ENCODE results near the gene KISS1R.

Gene KISS1R

DNA sequence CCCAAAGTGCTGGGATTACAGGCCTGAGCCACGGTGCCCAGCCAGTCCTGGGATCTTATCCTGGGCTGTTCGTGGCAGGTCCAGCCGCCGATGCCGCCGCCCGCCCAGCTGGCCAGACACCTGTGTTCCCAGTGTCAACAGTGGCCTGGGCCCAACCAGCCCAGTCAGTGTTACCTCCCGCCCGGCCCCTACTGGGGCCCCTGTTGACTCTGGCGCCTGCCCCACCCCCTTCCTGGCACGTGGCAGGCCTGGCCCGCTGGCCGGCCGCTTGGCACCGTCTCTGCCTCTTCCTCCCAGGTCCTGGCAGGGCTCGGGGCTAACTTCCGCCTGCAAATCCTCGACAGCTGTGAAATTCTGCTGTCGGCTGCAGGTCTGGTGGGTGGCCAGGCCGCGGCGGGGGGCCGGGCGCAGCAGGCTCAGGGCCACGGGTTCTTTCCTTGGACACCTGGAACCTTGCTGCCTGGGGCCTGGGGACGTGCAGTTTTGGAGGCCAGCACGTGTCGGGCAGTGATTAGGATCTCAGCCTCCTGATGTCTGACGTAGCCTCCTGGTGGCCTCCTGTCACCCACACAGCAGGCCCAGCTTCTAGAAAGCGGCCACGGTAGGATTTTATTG lies 17.8 kb downstream of the KISS1R start:
- FAIRE-seq (no peak), DNase-seq (ENCODE audit: low spot score) (no peak)

DNA sequence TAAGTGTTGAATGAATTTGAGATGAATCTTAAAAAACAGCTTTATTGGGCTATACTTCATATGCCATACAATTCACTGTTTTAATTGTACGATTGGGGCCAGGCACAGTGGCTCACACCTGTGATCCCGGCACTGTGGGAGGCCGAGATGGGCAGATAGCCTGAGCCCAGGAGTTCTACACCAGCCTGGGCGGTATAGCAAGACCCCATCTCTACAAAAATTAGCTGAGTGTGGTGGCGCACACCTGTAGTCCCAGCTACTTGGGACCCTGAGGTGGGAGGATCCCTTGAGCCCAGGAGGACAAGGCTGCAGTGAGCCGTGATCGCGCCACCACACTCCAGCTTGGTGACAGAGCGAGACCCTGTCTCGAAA lies 19.0 kb downstream of the KISS1R start:
- FAIRE-seq, result no peak
- no peak for DNase-seq (ENCODE audit: low spot score)

DNA sequence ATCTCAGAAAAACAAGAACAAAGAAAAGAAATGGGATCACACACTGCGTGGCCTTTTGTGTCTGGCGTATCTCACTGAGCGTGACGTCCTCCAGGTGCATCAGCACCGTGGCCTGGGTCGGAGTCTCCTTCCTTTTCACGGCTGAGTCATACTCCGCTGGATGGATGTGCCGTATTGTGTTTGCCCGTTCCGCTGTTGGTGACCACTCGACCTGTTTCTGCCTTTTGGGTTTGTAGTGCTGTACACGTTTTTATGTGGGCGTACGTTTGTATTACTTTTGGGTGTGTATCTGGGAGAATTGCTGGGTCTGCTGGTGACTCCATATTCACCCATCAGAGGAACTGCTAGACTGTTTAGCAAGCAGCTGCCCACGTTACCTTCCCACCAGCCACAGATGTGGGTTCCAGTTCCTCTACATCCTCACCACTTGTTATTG lies 20.1 kb downstream of the KISS1R start:
- FAIRE-seq (no peak), DNase-seq (ENCODE audit: low spot score) (no peak)

DNA sequence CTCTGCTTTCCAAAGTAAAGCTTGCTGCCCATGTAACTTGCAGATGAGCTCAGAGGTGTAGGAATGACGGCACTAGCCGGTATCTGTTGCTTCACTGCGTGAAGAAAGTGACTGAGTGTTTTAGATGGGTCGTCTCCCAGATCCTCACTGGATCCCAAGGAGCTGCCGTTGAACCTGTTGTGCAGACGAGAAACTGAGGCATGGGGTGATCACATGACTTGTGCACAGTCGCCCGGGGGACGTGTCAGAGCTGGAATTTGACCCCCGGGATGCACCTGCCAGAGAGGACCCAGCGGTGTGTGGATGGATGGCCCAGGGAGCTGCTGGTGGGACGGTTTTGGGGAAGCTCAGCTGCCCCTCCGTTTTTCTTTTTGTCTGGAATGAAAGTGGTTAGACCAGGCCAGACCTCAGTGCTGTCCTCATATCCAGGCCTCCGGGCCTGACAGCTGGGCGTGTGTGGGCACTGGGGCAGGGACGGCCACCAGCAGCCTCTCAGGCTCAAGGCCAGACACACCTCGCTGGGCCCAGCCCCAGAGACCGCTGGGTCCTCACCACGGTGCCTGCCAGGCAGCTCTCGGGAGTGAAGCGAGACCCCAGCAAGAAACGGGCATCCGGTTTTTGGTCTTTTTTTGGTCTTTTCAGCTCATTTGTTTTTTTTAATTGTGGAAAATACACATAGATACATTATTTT lies 21.2 kb downstream of the KISS1R start:
- FAIRE-seq (no peak), DNase-seq (ENCODE audit: low spot score) (no peak)

DNA sequence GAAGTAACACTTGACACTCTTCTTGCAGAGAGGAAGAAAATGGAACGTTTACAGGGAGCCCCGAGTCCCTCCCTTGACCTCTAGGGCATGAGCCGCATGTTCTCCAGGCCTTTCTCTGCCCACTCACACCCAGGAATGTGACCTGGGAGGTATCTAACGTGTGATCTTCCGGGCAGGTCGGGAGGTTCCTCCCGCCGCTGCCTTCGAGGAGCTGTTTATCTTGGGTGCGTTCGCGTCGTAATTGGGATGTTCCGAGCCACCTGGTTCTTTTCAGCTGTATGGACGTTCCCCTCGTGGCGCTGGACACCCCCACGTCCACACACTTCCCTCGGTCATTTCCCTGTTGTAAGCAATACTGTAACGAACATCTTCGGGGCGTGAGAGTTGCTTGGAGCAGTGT lies 22.3 kb downstream of the KISS1R start:
- FAIRE-seq (no peak), DNase-seq (ENCODE audit: low spot score) (no peak)

DNA sequence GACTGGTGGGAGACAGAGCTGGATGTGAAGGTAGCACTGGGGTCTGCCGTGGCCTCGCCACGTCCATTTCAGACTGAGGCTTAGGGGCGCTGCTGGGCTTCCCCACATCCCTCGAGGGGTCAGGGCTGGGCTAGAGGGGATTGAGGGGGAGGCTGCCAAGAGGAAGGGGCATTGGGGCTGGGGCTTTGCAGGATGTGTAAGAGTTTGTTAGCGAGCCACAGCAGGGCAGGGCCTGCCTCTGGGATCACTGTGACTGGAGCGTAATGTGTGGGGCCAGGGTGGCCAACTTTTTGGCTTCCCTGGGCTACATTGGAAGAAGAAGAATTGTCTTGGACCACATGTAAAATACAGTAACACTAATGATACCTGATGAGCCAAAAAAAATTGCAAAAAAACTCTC lies 22.8 kb downstream of the KISS1R start:
- DNase-seq (ENCODE audit: low spot score) (no peak), FAIRE-seq (no peak)

DNA sequence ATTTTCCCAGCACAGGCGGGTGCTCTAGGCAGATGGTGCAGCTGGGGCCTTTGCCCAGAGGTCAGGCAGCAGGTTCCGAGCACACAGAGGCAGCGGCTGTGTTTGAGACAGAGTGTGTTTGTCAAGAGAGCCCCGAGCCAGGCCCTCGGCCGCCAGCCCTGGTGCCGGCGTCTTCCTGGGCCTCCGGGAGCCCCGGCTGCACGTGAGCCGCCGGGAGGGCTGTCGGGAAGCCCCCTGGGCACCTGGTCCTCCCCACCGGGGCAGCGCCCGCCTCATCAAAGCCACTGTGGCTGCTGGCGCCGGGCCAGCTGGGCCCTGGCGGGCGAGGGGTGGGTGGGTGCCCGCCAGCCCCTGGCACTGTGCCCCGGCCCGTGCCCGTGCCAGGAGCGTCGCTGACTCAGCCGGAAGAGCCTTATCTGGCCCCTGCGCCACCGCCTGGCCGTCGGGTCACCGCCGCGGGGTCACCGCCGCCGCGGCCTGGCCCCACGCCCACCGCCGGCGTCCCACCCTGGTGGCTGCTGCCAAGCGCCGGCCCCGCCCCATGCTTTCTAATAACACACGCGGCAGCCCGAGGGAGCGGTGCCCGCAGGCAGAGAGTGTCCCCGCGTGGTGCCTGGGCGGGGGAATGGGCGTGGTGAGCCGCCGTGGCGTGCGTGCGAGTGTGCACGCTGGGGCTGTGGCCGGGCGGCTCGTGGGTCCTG lies 23.6 kb downstream of the KISS1R start:
- peak; percentile 80 for DNase-seq (ENCODE audit: low spot score)
- no peak for FAIRE-seq

DNA sequence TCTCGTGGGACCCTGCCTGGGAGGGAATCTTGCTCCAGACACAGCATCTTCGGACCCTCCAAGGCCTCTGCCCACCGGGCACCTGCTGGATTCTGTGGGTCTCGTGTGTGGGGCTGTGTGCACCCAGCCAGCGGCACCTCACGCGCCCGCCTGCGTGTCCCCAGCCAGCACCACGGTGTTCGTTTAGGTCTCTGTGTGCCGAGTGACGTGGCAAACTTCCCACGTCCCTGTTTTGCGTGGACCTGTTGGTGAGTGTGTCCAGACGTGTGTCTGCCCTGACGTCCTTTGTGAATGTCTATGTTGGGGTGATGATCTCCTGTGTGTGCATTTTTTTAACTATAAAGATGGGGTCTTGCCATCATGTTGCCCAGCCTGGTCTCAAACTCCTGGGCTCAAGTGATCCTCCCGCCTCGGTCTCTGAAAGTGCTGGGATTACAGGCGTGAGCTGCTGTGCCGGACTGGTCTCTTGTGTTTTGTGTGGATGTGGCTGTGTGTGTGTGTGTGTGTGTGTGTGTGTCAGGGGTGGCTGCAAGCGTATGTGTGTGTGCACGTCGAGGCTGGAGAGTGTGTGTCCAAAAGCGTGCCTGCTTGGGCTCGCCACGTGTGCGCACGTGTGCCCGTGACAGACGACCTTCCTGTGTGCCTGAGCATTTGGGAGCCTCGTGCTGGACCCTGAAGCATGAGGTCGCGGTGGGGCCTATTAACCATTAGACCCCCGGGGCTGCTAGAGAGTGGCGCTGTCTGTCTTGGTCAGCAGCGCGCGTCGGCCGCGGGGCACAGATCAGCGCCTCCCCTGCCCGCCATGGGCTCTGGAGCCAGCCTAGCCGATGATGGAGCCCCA lies 24.4 kb downstream of the KISS1R start:
- DNase-seq (ENCODE audit: low spot score) (no peak), FAIRE-seq (no peak)

DNA sequence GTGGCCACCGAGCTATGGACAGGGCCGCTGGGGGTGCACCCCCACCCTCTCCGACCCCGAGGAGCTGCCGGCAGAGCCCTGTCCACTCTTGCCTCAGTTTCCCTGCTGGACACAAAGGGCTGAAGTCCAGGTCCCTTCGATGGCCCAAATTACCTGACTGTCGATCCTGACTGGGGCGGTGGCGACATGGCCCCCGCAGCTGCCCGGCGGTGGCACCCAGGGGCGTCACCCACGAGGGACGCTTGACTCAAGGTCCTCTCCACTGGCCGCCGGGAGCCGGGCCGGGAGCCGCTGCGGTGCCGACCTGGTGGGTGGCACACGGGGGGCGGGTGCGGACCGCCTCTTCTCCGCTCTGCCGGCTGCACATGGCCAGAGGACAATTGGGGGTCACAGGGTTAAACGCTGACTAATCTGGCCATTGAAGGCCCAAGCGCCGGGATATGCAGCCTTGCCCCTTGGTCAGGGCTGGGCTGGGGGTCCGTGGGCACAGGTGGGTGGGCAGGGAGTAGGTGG lies 25.1 kb downstream of the KISS1R start:
- no peak for DNase-seq (ENCODE audit: low spot score)
- FAIRE-seq, result no peak

DNA sequence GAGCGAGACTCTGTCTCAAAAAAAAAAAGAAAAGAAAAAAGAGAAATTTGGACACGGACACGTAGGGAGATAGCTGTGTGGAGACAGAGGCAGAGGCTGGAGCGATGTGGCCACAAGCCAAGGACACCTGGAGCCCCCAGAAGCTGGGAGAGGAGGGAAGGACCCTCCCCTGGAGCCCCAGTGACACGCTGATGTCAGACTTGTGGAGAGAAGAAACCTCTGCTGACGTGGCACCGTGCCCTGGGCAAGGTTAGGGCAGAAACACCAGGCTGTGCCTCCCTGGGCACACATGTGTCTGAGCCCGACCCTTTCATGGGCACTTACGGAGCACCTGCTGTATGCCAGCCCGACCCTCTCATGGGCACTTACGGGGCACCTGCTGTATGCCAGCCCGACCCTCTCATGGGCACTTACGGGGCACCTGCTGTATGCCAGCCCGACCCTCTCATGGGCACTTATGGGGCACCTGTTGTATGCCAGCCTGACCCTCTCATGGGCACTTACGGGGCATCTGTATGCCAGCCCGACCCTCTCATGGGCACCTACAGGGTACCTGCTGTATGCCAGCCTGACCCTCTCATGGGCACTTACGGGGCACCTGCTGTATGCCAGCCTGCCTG lies 26.5 kb downstream of the KISS1R start:
- no peak for FAIRE-seq
- DNase-seq (ENCODE audit: low spot score), result no peak

DNA sequence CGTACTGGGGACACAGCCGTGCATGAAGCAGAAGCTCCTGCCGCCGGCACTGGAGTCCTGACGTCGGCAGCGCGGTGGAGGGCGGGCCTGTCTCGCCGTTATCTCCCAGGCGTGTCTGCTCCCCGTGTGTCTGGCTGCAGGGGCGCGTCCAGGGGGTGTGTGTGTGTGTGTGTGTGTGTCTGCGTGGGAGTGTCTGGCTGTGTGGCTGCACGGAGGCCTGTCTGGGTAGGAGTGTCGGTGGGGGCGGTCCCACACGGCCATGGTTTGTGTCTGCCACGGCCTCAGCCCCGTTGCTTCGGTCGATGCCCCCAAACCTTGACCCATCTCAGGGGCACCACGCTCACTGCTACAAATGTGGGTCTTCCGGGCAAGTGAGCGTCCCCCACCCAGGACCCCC lies 27.0 kb downstream of the KISS1R start:
- DNase-seq (ENCODE audit: low spot score) (no peak), FAIRE-seq (no peak)

DNA sequence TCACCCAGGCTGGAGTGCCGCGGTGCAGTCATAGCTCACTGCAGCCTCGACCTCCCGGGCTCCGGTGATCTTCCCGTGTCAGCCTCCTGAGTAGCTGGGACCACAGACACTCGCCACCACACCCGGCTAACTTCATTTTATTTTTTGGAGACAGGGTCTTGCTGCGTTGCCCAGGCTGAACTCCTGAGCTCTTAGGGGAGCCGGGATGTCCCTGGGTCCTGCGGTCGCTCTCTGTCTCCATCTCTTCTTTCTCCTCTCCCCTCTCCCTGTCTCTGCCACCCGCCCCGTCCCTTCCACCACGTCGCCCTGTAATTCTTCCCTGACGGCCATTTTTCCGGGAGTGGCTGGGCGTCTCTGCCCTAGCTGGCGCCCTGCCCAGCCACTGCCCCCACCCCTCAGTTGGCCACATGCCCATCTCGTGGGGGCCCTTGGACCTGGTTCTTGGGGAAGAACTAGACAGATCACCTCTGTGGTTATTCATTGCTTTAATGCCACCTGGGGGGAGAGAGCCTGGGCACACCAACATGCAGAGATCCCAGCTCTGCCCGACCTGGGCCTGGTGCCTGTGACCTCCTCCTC lies 27.6 kb downstream of the KISS1R start:
- FAIRE-seq, result no peak
- no peak for DNase-seq (ENCODE audit: low spot score)

DNA sequence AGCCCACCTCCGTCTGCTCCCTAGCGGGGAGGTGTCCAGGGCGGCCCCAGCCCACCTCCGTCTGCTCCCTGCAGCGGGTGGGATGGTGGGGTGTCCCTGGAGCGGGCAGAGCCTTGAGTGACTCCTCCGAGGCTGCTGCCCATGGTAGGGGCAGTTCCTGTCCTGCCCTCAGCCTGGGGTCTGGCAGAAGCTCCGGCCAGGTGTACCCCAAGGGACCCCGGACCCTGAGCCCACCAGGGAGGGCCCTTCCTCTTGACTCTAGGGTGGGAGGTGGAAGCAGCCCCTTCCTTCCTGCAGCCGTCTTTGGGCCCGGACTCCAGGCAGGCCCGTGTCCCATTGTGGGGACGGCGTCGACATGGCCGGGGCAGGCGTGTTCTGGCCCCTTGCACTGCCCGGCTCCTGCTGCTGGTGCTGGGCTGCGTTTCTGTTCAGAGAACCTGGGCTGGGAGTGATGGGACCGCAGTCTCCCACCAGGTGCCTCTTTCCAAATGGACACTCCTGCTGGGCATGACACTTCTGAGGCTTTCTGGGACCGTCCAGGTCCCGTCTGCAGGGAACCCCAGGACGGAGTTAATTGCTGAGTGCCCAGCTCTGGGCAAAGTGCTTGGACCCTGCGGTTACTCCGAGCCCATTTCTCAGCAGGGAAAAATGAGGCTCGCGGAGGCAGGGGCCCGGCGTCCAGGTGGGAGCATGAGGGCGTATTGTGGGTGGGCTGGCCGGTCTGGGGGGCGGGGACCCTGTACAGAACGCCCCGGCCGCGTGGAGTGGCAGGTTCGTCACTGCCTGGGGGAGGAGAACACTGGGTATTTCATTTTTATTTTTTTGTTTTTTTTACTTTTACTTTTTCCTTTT lies 28.5 kb downstream of the KISS1R start:
- FAIRE-seq, result no peak
- no peak for DNase-seq (ENCODE audit: low spot score)

DNA sequence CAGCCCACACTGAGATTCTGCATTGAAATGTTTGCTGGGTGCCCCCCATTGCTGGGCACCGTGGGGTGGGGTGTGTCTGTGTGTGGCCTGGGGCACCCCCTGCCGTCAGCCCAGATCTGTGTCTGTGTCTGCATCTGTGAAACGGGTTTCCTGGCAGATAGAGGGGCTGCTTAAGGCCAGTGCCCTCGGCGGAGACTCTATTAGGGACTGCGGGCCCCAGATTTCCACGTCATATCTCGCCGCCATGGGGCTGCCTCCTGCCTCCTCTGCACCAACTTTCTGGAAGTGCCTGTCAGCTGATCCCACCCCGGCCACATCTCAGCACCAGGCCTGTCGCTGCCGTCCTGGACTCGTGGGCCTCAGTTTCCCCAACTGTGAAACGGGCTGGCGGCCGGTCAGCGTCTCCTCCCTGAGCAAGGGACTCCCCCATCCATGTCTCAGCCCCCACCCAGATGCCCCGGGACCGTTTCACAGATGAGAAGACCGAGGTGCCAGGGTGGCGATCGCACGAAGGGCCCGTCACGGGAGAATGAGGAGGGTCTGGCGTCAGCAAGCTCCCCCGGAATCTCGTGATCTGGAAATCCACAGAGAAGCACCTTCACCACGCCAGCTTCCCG lies 30.1 kb downstream of the KISS1R start:
- DNase-seq (ENCODE audit: low spot score) (no peak), FAIRE-seq (no peak)

DNA sequence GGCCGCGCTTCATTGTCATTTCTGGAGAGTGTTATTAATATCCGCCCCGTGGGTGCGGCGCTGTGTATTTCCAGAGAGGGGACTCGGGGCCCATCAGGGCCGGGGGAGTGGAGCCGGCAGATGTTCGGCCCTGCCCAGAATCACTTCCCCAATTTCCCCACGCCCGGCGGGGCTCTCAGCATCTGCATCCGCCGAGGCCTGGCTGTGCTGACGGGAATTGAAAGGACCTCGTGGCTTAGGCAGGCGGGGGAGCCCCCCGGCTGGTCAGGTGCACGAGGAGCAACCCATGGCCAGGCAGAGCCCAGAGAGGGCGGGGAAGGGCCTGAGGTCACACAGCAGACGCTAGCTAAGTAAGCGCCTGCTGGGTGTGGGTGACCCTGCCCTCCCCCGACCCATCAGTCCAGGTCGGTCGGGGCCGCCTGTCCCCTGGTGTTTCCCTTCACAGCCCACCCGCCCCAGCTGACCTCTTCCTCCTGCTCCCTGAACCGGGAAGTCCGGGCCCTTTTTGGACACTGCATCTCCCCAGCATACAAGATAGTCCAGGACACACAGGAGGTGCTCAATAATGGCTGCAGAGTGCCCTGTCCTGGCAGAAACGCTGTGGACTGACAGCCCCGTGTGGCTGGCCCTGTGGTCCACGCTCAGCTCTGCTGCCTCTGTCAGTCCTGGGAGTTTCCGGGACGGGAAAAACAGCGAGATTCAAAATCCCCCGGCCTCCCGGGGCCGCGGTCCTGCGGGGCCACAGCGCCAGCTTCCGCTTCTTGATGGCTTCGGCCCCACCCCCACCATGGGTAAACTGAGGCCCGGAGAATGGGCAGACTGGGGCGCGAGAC lies 30.8 kb downstream of the KISS1R start:
- FAIRE-seq, result no peak

DNA sequence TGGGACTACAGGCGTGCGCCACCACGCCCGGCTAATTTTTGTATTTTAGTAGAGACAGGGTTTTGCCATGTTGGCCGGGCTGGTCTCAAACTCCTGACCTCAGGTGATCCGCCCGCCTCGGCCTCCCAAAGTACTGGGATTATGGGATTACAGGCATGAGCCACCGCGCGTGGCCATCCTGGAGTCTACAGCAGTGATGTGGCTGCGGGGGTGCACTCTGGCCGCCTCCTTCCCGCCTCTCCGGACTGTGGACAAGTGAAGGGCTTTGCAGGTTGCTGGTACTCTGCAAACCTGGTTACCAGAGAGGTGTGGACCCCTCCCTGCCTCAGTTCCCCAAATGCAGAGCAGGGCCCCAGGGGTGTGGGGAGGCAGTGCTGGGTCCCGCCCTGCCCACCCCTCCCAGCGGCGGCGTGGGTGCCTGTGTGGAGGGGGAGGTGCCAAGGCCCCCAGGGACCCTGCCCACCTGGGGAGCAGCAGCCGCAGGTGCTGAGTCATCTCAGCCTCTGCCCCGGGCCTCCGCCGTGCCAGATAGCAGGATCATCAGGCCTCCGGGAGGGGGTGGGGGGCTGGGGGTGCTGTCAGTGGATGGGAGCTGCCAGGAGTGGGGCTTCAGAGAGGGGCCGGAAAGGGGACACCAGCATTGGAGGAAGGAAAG lies 31.8 kb downstream of the KISS1R start:
- FAIRE-seq (no peak), DNase-seq (ENCODE audit: low spot score) (no peak)

More for the DNA sequence above, 30.8 kb downstream of the KISS1R start:
- no peak for DNase-seq (ENCODE audit: low spot score)

DNA sequence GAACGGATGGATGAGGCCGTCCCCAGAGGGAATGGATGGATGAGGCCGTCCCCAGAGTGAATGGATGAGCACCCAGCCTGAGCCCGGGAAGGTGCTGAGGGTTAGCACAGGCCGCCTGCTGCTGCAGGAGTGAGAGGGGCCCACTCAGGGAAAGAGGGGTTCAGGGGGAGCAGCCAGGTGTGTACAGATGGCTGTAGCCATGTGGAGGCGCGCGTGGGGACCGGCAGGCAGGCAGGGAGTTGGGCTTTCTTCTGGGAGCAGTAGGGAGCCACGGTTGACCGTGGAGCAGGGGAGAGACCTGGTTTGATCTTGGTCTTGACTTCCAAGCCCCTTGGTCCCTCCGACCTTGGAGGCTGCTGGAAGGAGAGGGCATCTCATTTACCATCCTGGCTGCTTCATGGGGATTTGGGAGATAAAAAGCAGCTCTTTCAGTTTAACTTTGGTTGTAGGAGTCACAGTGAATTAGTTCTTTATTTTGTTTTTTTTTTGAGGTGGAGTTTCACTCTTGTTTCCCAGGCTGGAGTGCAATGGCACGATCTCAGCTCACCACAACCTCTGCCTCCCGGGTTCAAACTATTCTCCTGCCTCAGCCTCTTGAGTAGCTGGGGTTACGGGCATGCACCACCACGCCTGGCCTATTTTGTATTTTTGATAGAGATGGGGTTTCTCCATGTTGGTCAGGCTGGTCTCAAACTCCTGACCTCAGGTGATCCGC lies 33.4 kb downstream of the KISS1R start:
- FAIRE-seq (no peak), DNase-seq (ENCODE audit: low spot score) (no peak)

Data from urothelium cell line (cell line).